HepG2 (cell line): Measurements from ENCODE around the gene TIMM9. TPM values are rescaled to one million over a fixed set of nuclear protein-coding genes. Genes with fewer than 3 reads are reported as not detected.

Source experiments
- MYNN ChIP-seq: sonication (generic); formaldehyde crosslinking; IDR thresholded peaks from 2 replicates; pipeline ENCODE4 v1.4.0; 2020; ENCODE audit warnings: mild to moderate bottlenecking, low read depth, missing genetic modification reagents
- NCOA5 ChIP-seq: sonication (generic); formaldehyde crosslinking; IDR thresholded peaks from 2 replicates; pipeline ENCODE4 v1.4.0; 2020; ENCODE audit warnings: missing genetic modification reagents
- SMC3 ChIP-seq: IDR thresholded peaks from 2 replicates; pipeline ENCODE4 v1.6.1; 2011; ENCODE audit warnings: low read length, improper control_type of control experiment
- U2AF2 ChIP-seq: fragments of 200-400 bp; formaldehyde crosslinking; IDR thresholded peaks from 2 replicates; pipeline ENCODE4 v1.6.1; 2017; ENCODE audit warnings: low read depth, mild to moderate bottlenecking, low read length
- ZKSCAN8 ChIP-seq: IDR thresholded peaks from 2 replicates; pipeline ENCODE4 v1.6.1; 2016; ENCODE audit warnings: borderline replicate concordance, missing genetic modification reagents, missing compliant biosample characterization
- ZNF101 ChIP-seq: sonication (generic); formaldehyde crosslinking; IDR thresholded peaks from 2 replicates; pipeline ENCODE4 v1.4.0; 2020; ENCODE audit warnings: mild to moderate bottlenecking, low read depth, missing genetic modification reagents, borderline replicate concordance
- ZNF136 ChIP-seq: sonication (generic); formaldehyde crosslinking; IDR thresholded peaks from 2 replicates; pipeline ENCODE4 v1.8.1; 2022; ENCODE audit warnings: low read depth, mild to moderate bottlenecking, moderate library complexity, missing genetic modification reagents
- ZNF460 ChIP-seq: sonication (generic); formaldehyde crosslinking; IDR thresholded peaks from 2 replicates; pipeline ENCODE4 v1.5.1; 2020; ENCODE audit warnings: missing genetic modification reagents, mild to moderate bottlenecking, borderline replicate concordance
- ZNF782 ChIP-seq: sonication (generic); formaldehyde crosslinking; IDR thresholded peaks from 2 replicates; pipeline ENCODE4 v1.4.0; 2020; ENCODE audit warnings: missing genetic modification reagents, mild to moderate bottlenecking, borderline replicate concordance
- ZNF841 ChIP-seq: sonication (generic); formaldehyde crosslinking; IDR thresholded peaks from 2 replicates; pipeline ENCODE4 v1.8.1; 2023; ENCODE audit warnings: missing genetic modification reagents, borderline replicate concordance
- polyA plus RNA-seq, 8 experiments: library from polyadenylated mRNA; depleted of rRNA in 3 of 8; stranded (reverse) in 7 of 8; unstranded in 1 of 8; fragments of >200 nt; fragmentation: Illumina TruSeq in 4 of 8; extraction: Trizol in 4 of 8; gene quantifications; 2 replicates each; pipeline versions ENCODE4 v1.2.1 to v1.2.3, GENCODE V29; 2011 to 2016; ENCODE audit warnings: low read depth in 4 of 8, missing spikeins in 1 of 8, mixed read lengths in 1 of 8; ENCODE audit not compliant: insufficient read depth in 1 of 8
- total RNA-seq, 5 experiments: library from RNA; depleted of rRNA; stranded (reverse); fragments of >200 nt; fragmentation: Illumina TruSeq; extraction: Trizol; gene quantifications; 2 replicates each; pipeline ENCODE4 v1.2.3, GENCODE V29; 2016; ENCODE audit warnings: low read depth in 1 of 5
- TF ChIP-seq, protein P1 (sequence below): sonication (generic); formaldehyde crosslinking; IDR thresholded peaks from 2 replicates; pipeline ENCODE4 v1.4.0; 2020; ENCODE audit warnings: mild to moderate bottlenecking, missing genetic modification reagents
- TF ChIP-seq, protein P2 (sequence below): sonication (generic); formaldehyde crosslinking; IDR thresholded peaks from 2 replicates; pipeline ENCODE4 v1.8.1; 2023; ENCODE audit warnings: mild to moderate bottlenecking, missing genetic modification reagents, borderline replicate concordance
- TF ChIP-seq, protein P3 (sequence below): IDR thresholded peaks from 2 replicates; pipeline ENCODE4 v1.6.1; 2016
- TF ChIP-seq, protein P4 (sequence below): sonication (generic); formaldehyde crosslinking; IDR thresholded peaks from 2 replicates; pipeline ENCODE4 v1.5.0; 2020; ENCODE audit warnings: mild to moderate bottlenecking, missing genetic modification reagents

The TIMM9 gene
- total and polyA plus RNA-seq, 2 of the 13 experiments (the other 11 are each of a cell fraction or from before 2014, with no cell fraction given) = 30.5 to 42.5 TPM

DNA sequence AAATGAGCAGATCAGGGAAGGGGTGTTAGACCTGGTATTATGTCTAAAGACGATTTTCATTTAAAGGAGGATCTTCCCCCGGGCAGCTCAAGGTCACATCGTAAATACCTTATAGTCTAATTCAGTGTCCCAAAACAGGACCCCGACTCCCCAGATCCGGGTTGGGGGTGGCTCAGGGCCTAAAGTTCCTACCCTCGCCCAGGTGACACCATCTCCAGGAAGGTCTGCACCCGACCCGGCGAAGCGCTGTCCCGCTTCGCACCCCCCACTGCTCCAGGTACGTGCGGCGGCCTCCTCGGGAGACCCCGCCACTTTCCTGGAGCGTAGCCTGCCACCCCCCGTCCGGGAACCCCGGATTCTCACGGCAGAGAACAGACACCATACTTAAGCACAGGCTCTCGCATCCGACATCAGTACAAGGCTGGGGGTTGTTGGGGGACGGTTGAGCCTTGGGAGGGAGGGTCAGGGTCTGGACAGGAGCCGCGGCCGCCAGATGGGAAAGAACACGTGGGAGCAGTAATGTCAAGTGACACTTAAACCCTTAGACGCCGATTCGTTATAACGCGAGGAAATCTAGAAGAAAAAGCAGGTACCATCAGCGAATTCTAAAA, 556 bp downstream of the TIMM9 start (continued):
- TF ChIP-seq, protein P1, sequence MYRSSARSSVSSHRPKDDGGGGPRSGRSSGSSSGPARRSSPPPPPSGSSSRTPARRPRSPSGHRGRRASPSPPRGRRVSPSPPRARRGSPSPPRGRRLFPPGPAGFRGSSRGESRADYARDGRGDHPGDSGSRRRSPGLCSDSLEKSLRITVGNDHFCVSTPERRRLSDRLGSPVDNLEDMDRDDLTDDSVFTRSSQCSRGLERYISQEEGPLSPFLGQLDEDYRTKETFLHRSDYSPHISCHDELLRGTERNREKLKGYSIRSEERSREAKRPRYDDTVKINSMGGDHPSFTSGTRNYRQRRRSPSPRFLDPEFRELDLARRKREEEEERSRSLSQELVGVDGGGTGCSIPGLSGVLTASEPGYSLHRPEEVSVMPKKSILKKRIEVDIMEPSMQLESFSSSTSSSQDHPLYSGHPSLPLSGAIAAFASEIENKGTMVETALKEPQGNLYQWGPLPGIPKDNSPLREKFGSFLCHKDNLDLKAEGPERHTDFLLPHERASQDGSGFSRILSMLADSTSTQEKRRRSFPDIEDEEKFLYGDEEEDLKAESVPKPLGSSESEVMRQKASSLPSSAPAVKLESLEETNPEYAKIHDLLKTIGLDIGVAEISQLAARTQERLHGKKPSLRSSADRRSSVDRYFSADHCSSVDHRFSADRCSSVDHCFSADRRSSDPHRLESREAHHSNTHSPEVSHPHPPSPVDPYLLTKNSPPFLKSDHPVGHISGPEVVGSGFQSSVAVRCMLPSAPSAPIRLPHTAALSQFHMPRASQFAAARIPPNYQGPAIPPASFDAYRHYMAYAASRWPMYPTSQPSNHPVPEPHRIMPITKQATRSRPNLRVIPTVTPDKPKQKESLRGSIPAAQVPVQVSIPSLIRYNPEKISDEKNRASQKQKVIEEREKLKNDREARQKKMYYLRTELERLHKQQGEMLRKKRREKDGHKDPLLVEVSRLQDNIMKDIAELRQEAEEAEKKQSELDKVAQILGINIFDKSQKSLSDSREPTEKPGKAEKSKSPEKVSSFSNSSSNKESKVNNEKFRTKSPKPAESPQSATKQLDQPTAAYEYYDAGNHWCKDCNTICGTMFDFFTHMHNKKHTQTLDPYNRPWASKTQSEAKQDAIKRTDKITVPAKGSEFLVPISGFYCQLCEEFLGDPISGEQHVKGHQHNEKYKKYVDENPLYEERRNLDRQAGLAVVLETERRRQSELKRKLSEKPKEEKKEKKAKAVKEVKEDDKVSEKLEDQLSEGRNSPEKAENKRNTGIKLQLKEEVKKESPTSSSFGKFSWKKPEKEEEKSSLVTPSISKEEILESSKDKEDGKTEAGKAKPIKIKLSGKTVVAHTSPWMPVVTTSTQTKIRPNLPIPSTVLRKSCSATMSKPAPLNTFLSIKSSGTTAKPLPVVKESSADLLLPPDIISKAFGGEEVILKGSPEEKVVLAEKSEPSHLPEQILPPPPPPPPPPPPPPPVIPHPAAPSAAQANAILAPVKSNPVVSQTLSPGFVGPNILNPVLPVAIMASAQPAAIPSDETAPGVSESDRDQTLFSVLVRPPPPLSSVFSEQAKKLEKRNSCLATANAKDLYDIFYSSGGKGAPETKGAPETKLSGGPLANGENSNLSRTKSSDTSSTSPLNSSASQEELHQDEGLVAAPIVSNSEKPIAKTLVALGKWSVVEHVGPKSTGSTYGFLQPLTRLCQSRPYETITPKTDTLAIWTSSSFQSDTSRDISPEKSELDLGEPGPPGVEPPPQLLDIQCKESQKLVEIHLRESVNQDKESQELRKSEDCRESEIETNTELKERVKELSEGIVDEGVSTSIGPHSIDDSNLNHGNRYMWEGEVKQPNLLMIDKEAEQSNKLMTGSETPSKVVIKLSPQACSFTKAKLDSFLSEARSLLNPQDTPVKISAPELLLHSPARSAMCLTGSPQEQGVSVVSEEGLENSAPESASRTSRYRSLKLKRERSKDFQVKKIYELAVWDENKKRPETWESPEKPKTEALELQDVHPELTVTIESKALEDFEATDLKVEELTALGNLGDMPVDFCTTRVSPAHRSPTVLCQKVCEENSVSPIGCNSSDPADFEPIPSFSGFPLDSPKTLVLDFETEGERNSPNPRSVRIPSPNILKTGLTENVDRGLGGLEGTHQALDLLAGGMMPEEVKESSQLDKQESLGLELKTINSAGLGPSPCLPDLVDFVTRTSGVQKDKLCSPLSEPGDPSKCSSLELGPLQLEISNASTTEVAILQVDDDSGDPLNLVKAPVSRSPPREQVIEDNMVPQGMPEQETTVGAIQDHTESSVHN (CRISPR knock-in tag) = no peak
- no peak for TF ChIP-seq ZNF841
- no peak for TF ChIP-seq ZNF782
- no peak for TF ChIP-seq MYNN (CRISPR knock-in tag)
- TF ChIP-seq, protein P2, sequence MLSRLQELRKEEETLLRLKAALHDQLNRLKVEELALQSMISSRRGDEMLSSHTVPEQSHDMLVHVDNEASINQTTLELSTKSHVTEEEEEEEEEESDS (CRISPR knock-in tag) = 0 out of 2 replicates have a peak, but pooled peaks have one; percentile 27
- 0 out of 2 replicates have a peak, but pooled peaks have one; percentile 21 for TF ChIP-seq ZNF136 (CRISPR knock-in tag)
- no peak; the same call in 1 of the 2 replicates for TF ChIP-seq ZNF460
- TF ChIP-seq U2AF2 = no peak
- TF ChIP-seq ZNF101 (CRISPR knock-in tag) = no peak
- TF ChIP-seq, protein P3, sequence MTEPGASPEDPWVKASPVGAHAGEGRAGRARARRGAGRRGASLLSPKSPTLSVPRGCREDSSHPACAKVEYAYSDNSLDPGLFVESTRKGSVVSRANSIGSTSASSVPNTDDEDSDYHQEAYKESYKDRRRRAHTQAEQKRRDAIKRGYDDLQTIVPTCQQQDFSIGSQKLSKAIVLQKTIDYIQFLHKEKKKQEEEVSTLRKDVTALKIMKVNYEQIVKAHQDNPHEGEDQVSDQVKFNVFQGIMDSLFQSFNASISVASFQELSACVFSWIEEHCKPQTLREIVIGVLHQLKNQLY = no peak
- TF ChIP-seq NCOA5 (CRISPR knock-in tag) = no peak
- TF ChIP-seq, protein P4, sequence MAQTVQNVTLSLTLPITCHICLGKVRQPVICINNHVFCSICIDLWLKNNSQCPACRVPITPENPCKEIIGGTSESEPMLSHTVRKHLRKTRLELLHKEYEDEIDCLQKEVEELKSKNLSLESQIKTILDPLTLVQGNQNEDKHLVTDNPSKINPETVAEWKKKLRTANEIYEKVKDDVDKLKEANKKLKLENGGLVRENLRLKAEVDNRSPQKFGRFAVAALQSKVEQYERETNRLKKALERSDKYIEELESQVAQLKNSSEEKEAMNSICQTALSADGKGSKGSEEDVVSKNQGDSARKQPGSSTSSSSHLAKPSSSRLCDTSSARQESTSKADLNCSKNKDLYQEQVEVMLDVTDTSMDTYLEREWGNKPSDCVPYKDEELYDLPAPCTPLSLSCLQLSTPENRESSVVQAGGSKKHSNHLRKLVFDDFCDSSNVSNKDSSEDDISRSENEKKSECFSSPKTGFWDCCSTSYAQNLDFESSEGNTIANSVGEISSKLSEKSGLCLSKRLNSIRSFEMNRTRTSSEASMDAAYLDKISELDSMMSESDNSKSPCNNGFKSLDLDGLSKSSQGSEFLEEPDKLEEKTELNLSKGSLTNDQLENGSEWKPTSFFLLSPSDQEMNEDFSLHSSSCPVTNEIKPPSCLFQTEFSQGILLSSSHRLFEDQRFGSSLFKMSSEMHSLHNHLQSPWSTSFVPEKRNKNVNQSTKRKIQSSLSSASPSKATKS = no peak
- no peak for TF ChIP-seq SMC3
- no peak for TF ChIP-seq ZKSCAN8 (CRISPR knock-in tag)
